ENCODE measurements around the gene NLRP5.

DNA sequence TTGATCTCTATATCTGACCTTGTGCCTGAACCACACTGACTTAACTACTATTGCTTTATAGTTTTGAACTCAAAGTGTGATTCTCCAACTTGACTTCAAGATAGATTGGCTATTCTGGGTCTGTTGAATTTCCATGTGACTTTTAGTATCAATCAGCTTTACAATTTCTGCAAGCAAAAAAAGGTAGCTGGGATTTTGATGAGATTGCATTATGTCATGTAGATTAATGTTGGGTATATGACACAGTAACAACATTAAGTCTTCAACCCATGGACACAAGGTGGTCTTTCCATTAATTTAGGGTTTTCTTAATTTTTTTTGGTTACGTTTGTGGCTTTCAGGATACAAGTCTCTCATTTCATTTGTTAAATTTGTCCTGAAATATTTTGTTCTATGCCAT, 28.2 kb downstream of the NLRP5 start:
- TF ChIP-seq, protein P1, sequence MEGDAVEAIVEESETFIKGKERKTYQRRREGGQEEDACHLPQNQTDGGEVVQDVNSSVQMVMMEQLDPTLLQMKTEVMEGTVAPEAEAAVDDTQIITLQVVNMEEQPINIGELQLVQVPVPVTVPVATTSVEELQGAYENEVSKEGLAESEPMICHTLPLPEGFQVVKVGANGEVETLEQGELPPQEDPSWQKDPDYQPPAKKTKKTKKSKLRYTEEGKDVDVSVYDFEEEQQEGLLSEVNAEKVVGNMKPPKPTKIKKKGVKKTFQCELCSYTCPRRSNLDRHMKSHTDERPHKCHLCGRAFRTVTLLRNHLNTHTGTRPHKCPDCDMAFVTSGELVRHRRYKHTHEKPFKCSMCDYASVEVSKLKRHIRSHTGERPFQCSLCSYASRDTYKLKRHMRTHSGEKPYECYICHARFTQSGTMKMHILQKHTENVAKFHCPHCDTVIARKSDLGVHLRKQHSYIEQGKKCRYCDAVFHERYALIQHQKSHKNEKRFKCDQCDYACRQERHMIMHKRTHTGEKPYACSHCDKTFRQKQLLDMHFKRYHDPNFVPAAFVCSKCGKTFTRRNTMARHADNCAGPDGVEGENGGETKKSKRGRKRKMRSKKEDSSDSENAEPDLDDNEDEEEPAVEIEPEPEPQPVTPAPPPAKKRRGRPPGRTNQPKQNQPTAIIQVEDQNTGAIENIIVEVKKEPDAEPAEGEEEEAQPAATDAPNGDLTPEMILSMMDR (IDR thresholded peaks at IDR 0.05 in 8 of 11, conservative IDR thresholded peaks at IDR 0.05 in 3 of 11) = no peak
- TF ChIP-seq POLR2A (IDR thresholded peaks at IDR 0.05) (no peak), POLR2AphosphoS5 (IDR thresholded peaks at IDR 0.05) (no peak)
